ENCODE measurements around the gene RMRP.

The RMRP gene

GRCh38 chr9:35657546-35658136, at the start of gene RMRP:
Gene RMRP, minus strand, starts transcription at chr9:35658019.
- DNase-seq: peak; percentile 90 to 92

- no peak for DNase-seq
Observed at GRCh38 chr9:35706951-35707350, 49.1 kb upstream of the RMRP start.

DNA sequence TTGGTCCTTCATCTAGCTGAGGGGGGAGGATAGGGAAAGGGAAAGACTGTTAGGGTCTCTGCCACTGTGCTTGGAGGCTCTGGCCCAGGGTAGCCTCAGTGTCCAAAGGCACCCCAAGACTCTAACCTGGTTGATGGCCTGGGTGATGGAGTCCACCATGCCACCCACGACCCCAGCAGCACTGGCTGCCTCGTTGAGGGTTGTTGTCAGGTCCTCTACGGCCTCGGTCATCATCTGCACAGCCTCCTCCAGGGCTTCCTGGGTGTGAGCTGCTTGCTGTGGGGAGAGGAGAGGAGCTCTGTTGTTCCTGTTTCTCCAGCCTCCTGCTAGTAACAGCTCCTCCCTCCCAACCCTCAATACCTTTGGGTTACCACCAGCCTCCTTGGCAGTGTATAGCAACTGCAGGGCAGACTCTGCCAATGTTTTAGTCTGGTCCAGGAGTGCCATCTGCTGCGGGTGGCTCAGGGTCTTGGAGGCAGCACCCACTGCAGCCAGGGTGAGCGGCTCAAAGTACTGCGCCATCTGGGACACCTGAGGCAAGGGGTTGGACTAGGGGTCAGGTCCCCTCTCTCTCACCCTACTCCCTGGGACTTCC, 48.1 kb upstream of the RMRP start:
- no peak for DNase-seq

- no peak for DNase-seq
Observed at GRCh38 chr9:35705372-35705771, 47.6 kb upstream of the RMRP start.

DNA sequence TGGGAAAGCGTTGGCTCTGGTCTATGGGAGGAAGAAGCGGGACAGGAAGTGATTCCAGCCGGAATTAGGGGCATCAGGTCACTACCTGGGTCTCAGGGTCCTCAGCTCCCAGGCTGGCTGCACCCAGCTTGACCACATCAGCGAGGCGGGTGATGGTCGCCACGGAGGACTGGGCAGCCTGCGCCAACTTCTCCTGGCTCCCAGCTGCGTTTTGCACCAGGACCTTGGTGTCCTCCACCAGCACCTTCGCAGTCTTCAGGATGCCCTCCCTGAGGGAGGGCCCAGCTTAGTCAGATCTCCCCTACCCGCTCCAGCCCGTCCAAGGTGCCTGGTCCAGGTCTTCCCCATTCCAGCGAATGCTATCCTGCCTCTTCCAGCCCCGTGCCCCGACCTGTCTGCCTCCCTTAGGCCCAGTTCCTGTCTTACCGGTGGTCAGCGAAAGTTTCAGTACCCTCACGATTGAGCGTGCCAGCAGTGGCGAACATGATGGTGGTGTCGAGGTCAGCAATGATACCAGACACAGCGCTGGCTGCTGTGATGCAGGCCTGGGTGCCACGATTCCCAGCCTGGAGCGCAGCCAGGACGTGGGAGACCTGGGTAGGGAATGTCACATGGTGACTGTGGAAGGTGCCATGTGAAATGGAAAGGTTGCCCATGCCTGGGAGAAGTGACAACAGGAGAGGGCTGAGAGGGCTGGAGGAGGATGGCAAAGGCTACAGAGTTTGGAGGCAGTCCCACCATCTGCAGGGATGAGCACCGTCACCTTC, 46.3 kb upstream of the RMRP start:
- DNase-seq: no peak

- no peak for DNase-seq
Observed at GRCh38 chr9:35702696-35703095, 44.9 kb upstream of the RMRP start.

- no peak for DNase-seq
Observed at GRCh38 chr9:35700942-35701341, 43.1 kb upstream of the RMRP start.

DNA sequence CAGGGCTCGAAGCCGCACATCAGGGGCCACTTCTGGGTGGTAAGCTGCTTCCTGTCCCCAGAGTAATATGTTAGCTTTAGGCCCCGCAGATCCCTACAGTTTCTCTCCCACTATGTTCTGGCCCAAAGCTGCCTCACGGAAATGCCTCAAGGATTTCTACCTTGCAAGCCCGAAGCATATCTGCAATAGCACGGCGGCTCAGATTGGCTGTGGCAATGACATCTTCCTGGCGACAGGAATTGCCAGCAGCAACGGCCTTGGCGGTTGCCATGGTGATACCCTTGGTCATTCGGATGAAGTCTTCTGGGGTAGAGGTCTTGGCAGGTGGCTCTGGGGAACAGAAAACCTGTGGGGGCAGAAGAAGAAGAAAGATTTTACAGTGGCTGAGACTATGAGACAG, 42.2 kb upstream of the RMRP start:
- no peak for DNase-seq

- DNase-seq: no peak
Observed at GRCh38 chr9:35698231-35698630, 40.4 kb upstream of the RMRP start.

- DNase-seq: no peak
Observed at GRCh38 chr9:35697486-35697885, 39.7 kb upstream of the RMRP start.

DNA sequence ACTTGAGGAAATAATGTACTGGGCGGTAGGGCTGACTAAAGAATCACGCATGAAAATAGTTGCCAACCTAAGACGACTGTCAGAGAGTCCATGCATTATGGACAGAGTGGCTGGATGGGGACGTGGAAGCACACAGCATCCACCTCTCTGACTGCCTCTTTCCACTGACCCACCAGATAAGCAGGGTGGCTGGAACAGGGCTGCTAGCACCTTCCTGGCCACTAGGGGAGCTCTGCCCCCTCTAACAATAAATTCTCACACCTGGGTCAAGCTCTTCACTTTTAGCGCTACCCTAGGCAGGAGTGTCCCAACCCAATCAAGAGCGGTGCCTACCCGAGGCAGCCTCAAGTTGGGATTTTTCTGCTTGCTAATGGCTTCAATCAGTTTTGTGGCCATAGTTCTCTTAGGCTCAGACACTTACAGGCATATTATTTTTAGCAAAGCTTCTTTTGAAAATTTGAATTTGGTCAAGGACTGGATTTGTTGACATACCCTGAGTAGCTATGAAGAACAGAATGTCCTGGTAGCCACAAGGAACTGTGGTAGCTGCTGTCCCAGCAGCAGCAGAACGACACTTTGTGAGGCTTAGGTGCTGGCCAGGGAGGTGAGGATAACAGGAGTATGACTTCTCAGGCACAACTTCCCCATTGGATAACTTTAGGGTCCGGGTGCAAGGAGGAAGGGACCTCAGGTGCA, 38.8 kb upstream of the RMRP start:
- DNase-seq: peak; percentile 41 to 44

- no peak for DNase-seq
Observed at GRCh38 chr9:35695943-35696401, 38.2 kb upstream of the RMRP start.

GRCh38 chr9:35691757-35692301, 34.0 kb upstream of the RMRP start:
- no peak for DNase-seq

DNA sequence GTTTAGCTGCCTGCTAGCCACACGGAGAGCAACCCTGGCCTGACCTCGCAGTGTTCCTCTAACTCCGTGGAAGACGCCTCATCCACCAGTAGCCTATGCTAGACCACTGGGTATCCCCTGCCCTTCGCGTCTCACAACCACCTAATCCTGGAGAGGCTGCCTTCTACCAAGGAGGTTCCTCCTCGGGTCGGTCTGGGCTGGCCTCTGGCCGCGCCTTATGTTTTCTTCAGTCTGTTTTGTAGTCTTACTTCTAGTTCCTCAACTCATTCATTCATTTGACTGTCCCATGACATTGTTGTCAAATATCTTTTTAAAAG, 33.5 kb upstream of the RMRP start:
- no peak for DNase-seq

DNA sequence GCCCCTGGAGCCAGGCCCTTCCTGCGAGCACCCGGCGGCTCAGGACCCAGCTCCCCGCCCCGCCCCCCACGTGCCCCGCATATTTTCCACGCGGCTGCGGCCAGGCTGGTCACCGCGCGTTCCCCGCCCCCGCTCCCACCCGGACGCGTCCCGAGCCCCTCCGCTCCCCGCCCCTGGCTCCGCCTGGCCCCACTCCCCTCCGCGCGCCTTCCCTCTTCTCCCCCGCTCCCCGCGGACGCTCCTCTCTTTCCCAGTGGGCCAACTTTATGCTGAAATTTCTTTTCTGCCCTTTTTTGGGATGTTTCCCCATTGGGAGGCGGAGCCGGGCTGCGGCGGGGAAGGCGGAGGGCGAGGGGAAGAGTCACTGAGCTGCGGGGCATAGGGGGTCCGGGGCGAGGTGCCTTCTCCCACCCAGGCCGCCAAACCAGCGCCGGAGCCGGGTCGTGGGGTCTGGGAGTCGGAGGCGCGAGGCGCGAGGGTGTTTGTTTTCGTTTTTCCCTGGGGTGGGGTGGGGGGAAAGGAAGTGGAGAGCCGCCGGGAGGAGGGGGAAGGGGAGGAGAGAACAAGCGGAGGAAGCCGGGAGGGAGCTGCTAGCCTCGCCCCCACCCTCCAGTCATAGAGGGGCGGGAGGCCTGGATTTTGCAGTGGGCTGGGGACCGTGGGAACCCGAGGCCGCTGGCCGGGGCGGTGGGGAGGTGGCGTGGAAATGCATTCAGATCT, 33.0 kb upstream of the RMRP start:
- peak in 1 of 2 donors; percentile 35 for DNase-seq

DNA sequence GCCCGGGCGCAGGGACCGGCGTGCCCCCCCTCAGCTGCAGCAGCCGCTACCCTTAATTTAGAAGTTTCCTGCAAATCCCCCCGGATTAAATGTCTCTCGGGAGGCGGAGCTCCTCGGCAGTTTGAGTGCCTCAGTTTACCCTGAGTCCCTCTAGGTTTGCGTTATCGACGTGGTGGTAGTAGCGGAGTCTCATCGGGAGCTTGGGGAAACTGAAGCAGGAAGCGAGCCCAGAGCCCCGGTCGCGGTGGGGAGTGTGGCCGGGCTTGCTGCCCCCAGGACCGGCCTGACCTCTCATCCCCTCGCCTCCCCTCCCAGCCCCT, 32.4 kb upstream of the RMRP start:
- DNase-seq: no peak

- DNase-seq: no peak
Observed at GRCh38 chr9:35689542-35690293, 31.9 kb upstream of the RMRP start, which contains the start of gene TPM2. Gene TPM2, minus strand, starts transcription at chr9:35689925. Its CDS starts 108 bp downstream, at chr9:35689817.

GRCh38 chr9:35688558-35689541, 31.0 kb upstream of the RMRP start:
- no peak for DNase-seq

- no peak for DNase-seq
Observed at GRCh38 chr9:35687972-35688557, 30.2 kb upstream of the RMRP start.

DNA sequence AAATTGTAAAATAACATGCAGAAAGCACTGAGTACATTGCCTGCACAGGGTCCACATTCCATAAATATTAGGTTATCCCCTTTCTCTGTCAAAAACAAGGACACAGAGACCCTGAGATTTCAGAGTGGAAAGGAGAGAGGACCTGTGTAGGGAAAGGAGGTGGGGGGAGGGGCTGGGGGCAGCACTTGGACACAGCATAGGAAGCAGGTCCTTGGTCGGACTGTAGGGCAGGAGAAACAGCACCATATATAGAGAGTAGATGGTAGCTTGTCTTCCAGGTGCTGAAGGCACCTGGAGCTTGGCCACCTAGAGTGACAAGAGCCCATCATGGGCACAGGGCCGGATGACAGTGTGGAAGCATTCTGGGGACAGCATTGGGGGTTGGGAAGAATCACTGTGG, 29.5 kb upstream of the RMRP start:
- DNase-seq: no peak
